Nucleus accumbens (tissue), 56 donors: ENCODE measurements around the gene ASCL5.

Source experiments
- DNase-seq, 56 donors: peaks; one replicate each; lab custom pipeline; 2025; lab: John Stamatoyannopoulos, UW

The ASCL5 gene

DNA sequence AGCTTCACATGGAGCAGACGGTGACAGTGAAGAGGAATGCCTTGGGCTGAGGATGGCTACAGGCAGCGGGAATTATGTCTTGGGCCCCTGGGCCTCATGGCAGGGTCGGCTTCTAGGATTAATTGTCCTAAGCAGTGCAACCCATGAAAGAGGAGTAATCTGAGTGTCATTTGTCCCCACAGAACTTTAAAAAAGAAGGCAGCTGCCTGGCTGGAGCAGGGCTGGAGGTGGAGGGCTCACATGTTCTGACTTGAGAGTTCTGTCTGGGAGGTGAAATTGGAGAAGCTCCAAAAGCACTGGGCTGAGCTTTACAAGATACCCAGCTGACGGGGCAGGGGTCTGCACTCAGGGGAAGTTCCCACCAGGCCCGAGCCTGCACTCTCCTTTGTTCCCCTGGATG, 37.4 kb downstream of the ASCL5 start:
- DNase-seq, result no peak

DNA sequence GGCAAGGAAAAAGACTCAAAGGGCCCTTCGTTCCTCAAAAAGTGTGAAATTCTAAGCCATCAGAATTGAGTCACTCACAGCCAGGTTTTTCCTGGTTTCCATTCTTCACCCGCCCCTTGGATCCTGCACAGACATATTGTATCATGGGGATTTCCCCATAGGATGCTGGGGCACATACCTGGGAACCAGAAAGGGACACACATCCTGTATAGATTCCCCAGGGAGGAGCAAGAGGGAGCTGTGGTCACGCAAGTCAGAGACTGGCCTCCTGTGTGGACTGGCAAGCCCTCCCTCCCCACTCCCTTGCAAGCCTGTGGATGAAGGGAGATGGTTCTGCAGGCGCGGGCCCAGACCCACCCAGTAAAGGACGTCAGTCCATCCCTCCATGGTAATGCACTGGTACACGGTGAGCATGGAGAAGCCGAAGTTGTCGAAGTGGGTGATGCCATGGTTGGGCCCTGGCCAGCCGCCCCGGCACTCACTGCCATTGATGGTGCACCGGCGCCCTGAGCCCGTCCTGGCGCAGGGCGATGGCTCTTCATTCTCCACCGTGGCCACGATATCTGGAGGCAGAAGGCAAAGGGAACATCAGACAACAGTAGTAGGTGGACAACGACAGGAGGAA, 38.0 kb downstream of the ASCL5 start:
- no peak for DNase-seq

GRCh38 chr1:201088395-201088794, 38.6 kb downstream of the ASCL5 start:
- DNase-seq, result no peak

DNA sequence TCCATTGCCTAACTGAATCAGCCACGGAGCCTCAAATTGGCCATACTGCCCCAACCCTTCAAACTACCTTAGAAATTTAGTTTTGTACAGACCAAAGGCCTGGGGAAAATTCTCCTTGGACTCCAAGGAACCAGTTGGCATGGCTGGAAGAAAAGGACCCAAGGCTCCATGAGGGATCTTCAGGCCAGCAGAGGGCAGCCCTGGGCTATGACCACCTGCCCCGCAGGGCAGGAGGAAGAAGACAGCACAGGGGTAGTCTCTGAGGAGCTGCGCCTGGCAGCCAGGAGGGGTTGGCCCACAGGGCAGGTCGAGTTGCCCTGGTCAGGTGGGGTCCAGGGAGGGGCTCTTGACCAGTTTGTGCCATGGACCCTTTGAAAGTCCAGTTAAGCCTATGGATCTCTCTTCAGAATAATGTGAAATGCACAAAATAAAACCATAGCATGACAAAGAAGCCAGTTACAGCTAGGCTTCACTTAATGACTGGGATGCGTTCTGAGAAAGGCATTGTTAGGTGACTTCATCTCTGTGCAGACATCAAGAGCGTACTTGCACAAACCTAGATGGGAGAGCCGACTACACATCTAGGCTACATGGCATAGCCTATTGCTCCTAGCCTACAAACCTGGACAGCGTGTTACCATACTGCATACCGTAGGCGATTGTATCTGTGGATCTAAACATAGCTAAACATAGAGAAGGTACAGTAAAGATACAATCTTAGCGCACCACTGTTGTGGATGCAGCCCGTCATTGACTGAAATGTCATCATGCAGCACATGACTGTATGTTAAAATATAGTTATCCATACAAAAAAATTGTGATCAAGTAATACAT, 40.9 kb downstream of the ASCL5 start:
- DNase-seq, result peak in 38 of 56 donors; percentile 3 to 69 (median 20)

- no peak for DNase-seq
Observed at GRCh38 chr1:201084295-201084694, 42.7 kb downstream of the ASCL5 start.

GRCh38 chr1:201083741-201084140, 43.2 kb downstream of the ASCL5 start:
- DNase-seq, result no peak

- no peak for DNase-seq
Observed at GRCh38 chr1:201080135-201080534, 46.8 kb downstream of the ASCL5 start.

GRCh38 chr1:201077736-201078135, 49.2 kb downstream of the ASCL5 start:
- DNase-seq, result no peak

DNA sequence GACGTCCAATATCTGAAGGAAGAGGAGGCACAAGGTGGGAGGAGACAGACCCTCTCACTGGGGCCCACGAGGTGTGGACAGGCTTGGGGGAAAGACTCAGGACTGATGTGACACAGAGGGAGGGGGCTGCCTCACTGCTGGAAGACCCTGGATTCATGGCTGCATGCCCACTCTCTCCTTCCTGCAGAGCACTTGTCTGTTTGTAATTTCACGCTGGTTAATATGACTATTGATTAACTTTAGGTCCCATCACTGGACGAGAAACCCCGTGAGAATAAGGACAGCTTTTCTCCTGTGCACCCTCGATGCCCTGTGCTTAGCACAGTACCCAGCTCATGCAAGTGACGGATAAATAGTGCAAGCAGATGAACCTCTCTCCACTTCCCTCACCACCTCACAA, 49.9 kb downstream of the ASCL5 start:
- no peak for DNase-seq

DNA sequence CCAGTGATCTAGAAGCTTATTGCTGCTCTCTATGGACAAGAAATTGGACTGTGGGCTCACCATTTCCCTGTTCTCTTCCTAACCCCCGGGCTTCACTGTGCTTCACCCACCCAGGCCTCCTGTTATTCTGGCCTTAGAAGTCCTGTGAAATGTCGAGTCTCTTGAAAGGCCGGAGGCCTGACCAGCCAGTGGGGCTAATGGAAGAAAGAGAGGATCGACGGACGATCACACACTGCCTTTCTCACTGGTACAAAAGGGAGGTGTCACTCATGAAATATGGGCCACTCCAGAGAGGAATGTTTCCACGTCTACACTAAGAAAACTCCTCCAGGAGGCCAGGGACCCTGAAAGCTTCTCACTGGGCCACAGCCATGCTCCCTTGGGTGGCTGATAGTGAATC, 50.9 kb downstream of the ASCL5 start:
- no peak for DNase-seq

DNA sequence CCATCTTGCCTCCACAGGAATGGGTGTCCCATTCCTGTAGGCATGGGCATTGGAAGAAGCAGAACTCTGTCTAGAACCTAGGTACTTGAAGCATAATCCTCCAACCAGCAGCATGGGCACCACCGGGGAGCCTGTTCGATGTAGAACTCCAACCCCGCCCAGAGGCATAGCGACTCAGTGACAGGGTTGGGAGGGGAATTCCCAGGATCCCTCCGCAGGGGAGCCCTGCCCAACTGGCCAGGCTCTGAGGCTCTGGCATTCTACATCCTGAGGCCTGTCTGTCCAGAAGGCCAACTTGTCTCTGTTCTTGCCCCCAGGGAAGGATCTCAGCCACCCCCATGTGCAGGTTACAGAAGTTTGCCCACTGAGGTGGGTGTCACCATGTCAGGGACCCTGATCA, 53.0 kb downstream of the ASCL5 start:
- no peak for DNase-seq

- DNase-seq, result no peak
Observed at GRCh38 chr1:201072922-201073321, 54.1 kb downstream of the ASCL5 start.

- DNase-seq, result no peak
Observed at GRCh38 chr1:201072149-201072548, 54.8 kb downstream of the ASCL5 start.

- DNase-seq, result no peak
Observed at GRCh38 chr1:201069636-201070035, 57.3 kb downstream of the ASCL5 start.

GRCh38 chr1:201068976-201069375, 58.0 kb downstream of the ASCL5 start:
- DNase-seq, result no peak

DNA sequence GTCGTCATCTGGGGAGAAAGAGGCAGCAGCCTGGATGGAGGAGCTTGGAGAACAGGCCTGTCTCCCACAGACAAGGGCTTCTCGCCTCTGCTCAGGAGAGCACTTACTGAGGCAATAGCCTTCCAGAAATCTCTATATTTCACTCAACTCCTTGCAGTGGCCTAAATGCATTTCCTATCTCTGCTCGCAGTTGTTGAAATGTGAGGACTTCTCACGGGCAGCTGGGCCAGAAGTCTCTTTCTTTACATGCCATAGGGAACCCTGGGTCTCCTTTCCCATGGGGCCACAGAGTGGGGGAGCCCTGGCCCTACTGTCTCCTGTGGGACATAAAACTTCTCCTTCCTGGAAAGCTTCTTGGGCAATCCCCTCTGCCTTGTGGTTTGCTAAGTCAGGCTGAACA, 60.0 kb downstream of the ASCL5 start:
- no peak for DNase-seq

DNA sequence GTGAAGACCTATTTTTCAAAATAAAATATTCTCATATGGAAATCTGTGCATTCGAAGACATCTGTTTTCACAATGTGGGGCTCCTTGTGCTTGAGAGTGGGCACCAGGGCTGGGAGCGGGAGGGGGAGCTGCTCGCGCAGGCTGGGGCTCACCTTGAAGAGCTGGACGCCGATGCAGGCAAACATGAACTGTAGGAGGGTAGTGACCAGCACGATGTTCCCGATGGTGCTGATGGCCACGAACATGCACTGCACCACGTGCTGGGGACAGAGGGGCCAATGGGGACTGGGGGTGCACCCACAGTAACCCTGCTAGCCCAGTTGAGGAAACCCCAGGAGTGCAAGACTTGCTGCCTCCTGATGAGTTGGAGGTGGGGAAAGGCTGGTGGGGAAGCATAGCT, 61.3 kb downstream of the ASCL5 start:
- no peak for DNase-seq

DNA sequence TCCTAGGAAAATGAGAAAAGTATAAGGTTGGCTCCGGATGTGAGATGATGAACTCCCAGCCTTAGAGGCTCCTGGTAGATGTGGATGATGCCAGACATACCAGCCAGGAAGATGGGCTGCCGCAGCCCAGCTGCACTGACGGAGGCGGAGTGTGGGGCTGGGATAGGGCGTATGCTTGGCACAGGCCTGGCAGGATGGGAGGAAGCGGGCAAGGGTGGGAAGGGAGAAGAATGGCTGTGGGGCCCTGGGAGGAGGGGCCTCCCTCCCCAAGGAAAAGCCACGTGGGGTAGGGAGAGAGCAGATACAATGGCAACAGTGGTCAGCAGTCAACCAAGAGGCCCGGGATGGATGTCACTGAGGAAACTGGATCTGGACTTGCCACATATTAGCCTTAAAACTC, 62.2 kb downstream of the ASCL5 start:
- DNase-seq, result peak in 7 of 56 donors; percentile 6 to 24 (median 12)
